B cell (primary cell): ENCODE results near the gene AGRP. TPM values are rescaled to one million over a fixed set of nuclear protein-coding genes. Genes with fewer than 3 reads are reported as not detected.

ENCODE experiments used
- ATAC-seq: fragments of 200-7000 bp; cut with Tn5 transposase; one replicate; pipeline ENCODE4 v1.10.0; 2021; ENCODE audit warnings: low read depth, mild to moderate bottlenecking, moderate number of reproducible peaks, moderate library complexity
- CTCF ChIA-PET: fragments of 350-600 bp; sonication (Branson Sonifier 250); formaldehyde crosslinking; loops from one replicate; lab custom pipeline; 2021; ENCODE audit warnings: antibody characterized with exemption, inconsistent platforms; lab: Charles Lee
- POLR2A ChIA-PET: fragments of 350-600 bp; sonication (Branson Sonifier 250); formaldehyde crosslinking; loops from one replicate; lab custom pipeline; 2021; ENCODE audit warnings: antibody characterized with exemption; lab: Charles Lee
- DNase-seq: peaks from one replicate; pipeline ENCODE4 v3.0.0; 2013
- H2AFZ ChIP-seq: 2 replicates; pipeline ENCODE4 v1.6.1; 2012; ENCODE audit warnings: mild to moderate bottlenecking, low read depth, low read length; ENCODE audit not compliant: insufficient read depth, poor library complexity, severe bottlenecking
- H3K27ac ChIP-seq, 2 donors: 1 replicate in 1 of 2; 2 replicates in 1 of 2; pipeline ENCODE4 v1.5.1; 2012 to 2013; ENCODE audit warnings: low read length in 2 of 2, mild to moderate bottlenecking in 2 of 2, moderate library complexity in 1 of 2
- H3K27me3 ChIP-seq, 4 experiments: fragments of 200-600 bp in 1 of 4; sonication (generic) in 1 of 4; replicated peaks in 1 of 4; 1 replicate in 2 of 4; 2 replicates in 2 of 4; pipeline versions ENCODE4 v1.6.1 to v1.7.0; 2013 to 2016; ENCODE audit warnings: low read length in 3 of 4, mild to moderate bottlenecking in 2 of 4, mixed read lengths in 1 of 4, moderate library complexity in 1 of 4; ENCODE audit not compliant: insufficient read depth in 4 of 4, control insufficient read depth in 3 of 4; ENCODE audit errors: control extremely low read depth in 1 of 4
- H3K36me3 ChIP-seq, 2 experiments: replicated peaks in 1 of 2; 1 replicate in 1 of 2; 2 replicates in 1 of 2; pipeline versions ENCODE4 v1.6.1 to v1.7.1; 2013; ENCODE audit warnings: low read length in 1 of 2; ENCODE audit not compliant: insufficient read depth in 2 of 2, control insufficient read depth in 1 of 2; ENCODE audit errors: control extremely low read depth in 1 of 2, extremely low read depth in 1 of 2
- H3K4me1 ChIP-seq, 2 donors: fragments of 200-600 bp in 1 of 2; sonication (generic) in 1 of 2; 1 replicate in 1 of 2; 2 replicates in 1 of 2; pipeline versions ENCODE4 v1.5.1 to v1.6.1; 2013 to 2017; ENCODE audit warnings: low read length in 2 of 2; ENCODE audit not compliant: control insufficient read depth in 2 of 2, insufficient read depth in 2 of 2
- H3K4me2 ChIP-seq: replicated peaks from 2 replicates; pipeline ENCODE3; 2012; ENCODE audit warnings: mild to moderate bottlenecking, low read depth, low read length; ENCODE audit not compliant: poor library complexity, severe bottlenecking
- H3K4me3 ChIP-seq, 5 experiments: fragments of 200-600 bp in 1 of 5; sonication (generic) in 1 of 5; 1 replicate in 3 of 5; 2 replicates in 2 of 5; pipeline versions ENCODE4 v1.5.1 to v1.7.0; 2011 to 2016; ENCODE audit warnings: low read length in 4 of 5, mild to moderate bottlenecking in 4 of 5, low read depth in 2 of 5, control low read depth in 1 of 5, moderate library complexity in 1 of 5; ENCODE audit not compliant: insufficient read depth in 1 of 5; ENCODE audit errors: control extremely low read depth in 1 of 5, extremely low read depth in 1 of 5
- H3K79me2 ChIP-seq: fragments of 200-600 bp; sonication (generic); one replicate; pipeline ENCODE4 v1.6.0; 2016; ENCODE audit warnings: low read length; ENCODE audit not compliant: control insufficient read depth, insufficient read depth
- H3K9ac ChIP-seq: fragments of 200-600 bp; sonication (generic); 2 replicates; pipeline ENCODE4 v1.6.1; 2017; ENCODE audit warnings: mild to moderate bottlenecking, low read length, moderate library complexity
- H3K9me3 ChIP-seq, 3 donors: one replicate each; pipeline versions ENCODE4 v1.6.1 to v1.7.1; 2013; ENCODE audit warnings: low read length in 2 of 3; ENCODE audit not compliant: control insufficient read depth in 2 of 3, insufficient read depth in 1 of 3; ENCODE audit errors: control extremely low read depth in 1 of 3
- H4K20me1 ChIP-seq: 2 replicates; pipeline ENCODE4 v1.6.0; 2012; ENCODE audit warnings: mild to moderate bottlenecking, low read length; ENCODE audit not compliant: insufficient read depth, control insufficient read depth, poor library complexity, severe bottlenecking
- H3K27ac Mint-ChIP-seq: one replicate; pipeline ENCODE4 v1.8.0; 2021; ENCODE audit warnings: mixed read lengths
- H3K27me3 Mint-ChIP-seq: one replicate; pipeline ENCODE4 v1.8.0; 2021; ENCODE audit warnings: mixed read lengths
- H3K4me1 Mint-ChIP-seq: one replicate; pipeline ENCODE4 v1.8.0; 2021; ENCODE audit warnings: mixed read lengths
- H3K4me3 Mint-ChIP-seq: one replicate; pipeline ENCODE4 v1.8.0; 2021; ENCODE audit warnings: mixed read lengths
- H3K9me3 Mint-ChIP-seq: one replicate; pipeline ENCODE4 v1.8.0; 2022; ENCODE audit warnings: mixed read lengths; ENCODE audit not compliant: insufficient read depth
- CTCF ChIP-seq: fragments of 200-600 bp; IDR thresholded peaks from one replicate; pipeline ENCODE4 v1.8.0; 2022; ENCODE audit warnings: antibody characterized with exemption, mild to moderate bottlenecking
- EZH2 ChIP-seq: IDR thresholded peaks from 2 replicates; pipeline ENCODE4 v1.6.1; 2012; ENCODE audit warnings: borderline replicate concordance, low read depth, mild to moderate bottlenecking, moderate library complexity, low read length; ENCODE audit not compliant: insufficient read depth, poor library complexity, severe bottlenecking
- whole genome bisulfite sequencing: methylation state at CpG from one replicate; pipeline ENCODE4 v1.1.5; 2013; ENCODE audit warnings: missing lambda C conversion rate; ENCODE audit not compliant: insufficient coverage; 5-methylcytosine and 5-hydroxymethylcytosine counted together
- intact Hi-C: fragments of 100-400 bp; cut with micrococcal nuclease; formaldehyde crosslinking; loops from one replicate; pipeline ENCODE4 v1.10.0; 2022
- polyA plus RNA-seq: library from polyadenylated mRNA; depleted of rRNA; stranded (reverse); fragments of >200 nt; gene quantifications from 2 replicates; pipeline ENCODE4 v1.2.3, GENCODE V29; 2012
- total RNA-seq, 2 donors: library from RNA; stranded (reverse); fragments of 120-200 nt in 1 of 2; gene quantifications; 1 replicate in 1 of 2; 2 replicates in 1 of 2; pipeline versions ENCODE4 v1.2.3 to v1.2.4, GENCODE V29; 2013 to 2022

The AGRP gene
- total and polyA plus RNA-seq, 2 donors (not counting 1 experiment from before 2014, with no cell fraction given), result not detected

- Mint-ChIP-seq H3K27ac (peak overlapping the region; percentile 72), H3K4me1 (peaks cover 53% of the 10 kb centered on the region), H3K27me3 (no peaks in the 10 kb centered on the region), H3K9me3 (no peaks in the 10 kb centered on the region), H3K4me3 (no peak overlapping the region)
- Histone ChIP-seq H3K9me3 (no peaks in the 10 kb centered on the region), H3K9ac (no peak overlapping the region), H3K4me2 (no peak overlapping the region), H3K79me2 (peaks cover 59% of the 10 kb centered on the region), H2AFZ (no peak overlapping the region), H3K27ac (no peak overlapping the region), H3K36me3 (peaks cover 0 to 4% of the 10 kb centered on the region in 2 experiments), H3K27me3 (no peaks in the 10 kb centered on the region), H4K20me1 (peaks cover 7% of the 10 kb centered on the region), H3K4me3 (no peak overlapping the region), H3K4me1 (peaks cover 11 to 41% of the 10 kb centered on the region in 2 donors)
- peak; percentile 22 for DNase-seq
- WGBS, result 78% methylated on average over 10 of the region's 11 CpGs
- intact Hi-C loops, result loop anchor here (10.0 kb wide), 1 partner anchor 279 kb away; the partner anchor contains the start of genes RANBP10 and TSNAXIP1
- ATAC-seq, result no peak
- POLR2A ChIA-PET, result interaction anchor here (0.6 to 10.2 kb wide), 5 partner anchors 8 to 79 kb away, joined by 3 to 76 read pairs (median 3); partner anchors contain the start of gene CTCF
- no peak for TF ChIP-seq CTCF
- no peak for TF ChIP-seq EZH2
- CTCF ChIA-PET, result interaction anchor here (0.6 to 18.8 kb wide), 11 partner anchors 8 to 147 kb away, joined by 3 to 817 read pairs (median 5); partner anchors contain the start of genes AGRP, ATP6V0D1, CARMIL2 and CTCF
Measured at GRCh38 chr16:67525176-67525860, 42.0 kb upstream of the AGRP start.
